Frontal cortex (tissue), 4 donors: ENCODE results near the gene NECAB2. TPM values are rescaled to one million over a fixed set of nuclear protein-coding genes. Genes with fewer than 3 reads are reported as not detected.

Source experiments
- DNase-seq, 2 donors: peaks; one replicate each; pipeline ENCODE4 v3.0.0; 2012; ENCODE audit warnings: low spot score in 2 of 2
- FAIRE-seq: peaks from 2 replicates; lab custom pipeline; 2012; peaks lifted over from hg19 to GRCh38; lab: Jason Lieb, UNC
- total RNA-seq: library from RNA; depleted of rRNA; stranded (reverse); fragments of >200 nt; gene quantifications from one replicate; pipeline ENCODE4 v1.2.3, GENCODE V29; 2014
- donor health status: control.
- donor health status: control.
- donor health status: control.

NECAB2 gene
- total RNA-seq, 1 donor from 2014 or later: 6.9 TPM

DNA sequence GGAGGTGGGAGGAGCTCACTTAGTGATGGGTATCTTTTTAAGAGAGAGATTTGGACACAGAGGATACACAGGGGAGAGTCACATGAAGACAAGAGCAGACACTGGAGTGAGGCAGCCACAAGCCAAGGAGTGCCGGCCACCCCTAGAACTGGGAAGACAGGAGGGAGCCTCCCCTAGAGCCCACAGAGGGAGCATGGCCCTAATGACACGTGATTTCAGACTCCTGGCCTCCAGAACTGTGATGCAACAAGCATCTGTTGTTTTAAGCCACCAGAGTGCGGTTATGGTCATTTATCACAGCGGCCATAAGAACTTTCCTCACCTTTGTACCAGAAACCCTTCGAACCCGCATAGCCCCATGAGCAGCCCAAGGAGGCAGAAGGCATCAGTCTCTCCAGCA, 41.2 kb downstream of the NECAB2 start:
- no peak for FAIRE-seq
- no peak for DNase-seq

DNA sequence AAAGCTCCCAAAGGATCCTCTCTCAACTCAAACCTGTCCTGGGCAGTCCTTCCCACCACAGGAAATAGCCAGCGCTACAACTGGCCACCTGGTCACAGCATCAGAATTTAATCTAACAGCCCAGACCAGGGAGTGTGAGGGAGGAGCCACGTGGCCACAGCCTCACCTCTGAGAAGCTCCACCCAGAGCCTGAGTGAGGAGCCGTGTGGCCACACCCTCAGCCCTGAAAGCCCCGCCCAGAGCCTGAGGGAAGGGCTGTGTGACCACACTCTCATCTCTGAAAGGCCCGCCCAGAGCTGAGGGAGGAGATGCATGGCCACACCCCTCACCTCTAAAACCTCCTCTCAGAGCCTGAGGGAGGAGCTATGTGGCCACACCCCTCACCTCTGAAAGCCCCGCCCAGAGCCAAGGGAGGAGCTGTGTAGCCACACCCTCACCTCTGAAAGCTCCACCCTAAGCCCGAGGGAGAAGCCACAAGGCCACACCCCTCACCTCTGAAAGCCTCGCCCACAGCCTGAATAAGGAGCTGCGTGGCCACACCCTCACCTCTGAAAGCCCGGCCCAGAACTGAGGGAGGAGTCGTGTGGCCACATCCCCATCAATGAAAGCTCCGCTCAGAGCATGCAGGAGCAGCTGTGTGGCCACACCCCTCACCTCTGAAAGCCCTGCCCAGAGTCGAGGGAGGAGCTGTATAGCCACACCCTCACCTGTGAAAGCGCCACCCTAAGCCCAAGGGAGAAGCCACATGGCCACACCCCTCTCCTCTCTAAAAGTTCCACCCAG, 45.9 kb downstream of the NECAB2 start:
- DNase-seq (no peak), FAIRE-seq (no peak)

DNA sequence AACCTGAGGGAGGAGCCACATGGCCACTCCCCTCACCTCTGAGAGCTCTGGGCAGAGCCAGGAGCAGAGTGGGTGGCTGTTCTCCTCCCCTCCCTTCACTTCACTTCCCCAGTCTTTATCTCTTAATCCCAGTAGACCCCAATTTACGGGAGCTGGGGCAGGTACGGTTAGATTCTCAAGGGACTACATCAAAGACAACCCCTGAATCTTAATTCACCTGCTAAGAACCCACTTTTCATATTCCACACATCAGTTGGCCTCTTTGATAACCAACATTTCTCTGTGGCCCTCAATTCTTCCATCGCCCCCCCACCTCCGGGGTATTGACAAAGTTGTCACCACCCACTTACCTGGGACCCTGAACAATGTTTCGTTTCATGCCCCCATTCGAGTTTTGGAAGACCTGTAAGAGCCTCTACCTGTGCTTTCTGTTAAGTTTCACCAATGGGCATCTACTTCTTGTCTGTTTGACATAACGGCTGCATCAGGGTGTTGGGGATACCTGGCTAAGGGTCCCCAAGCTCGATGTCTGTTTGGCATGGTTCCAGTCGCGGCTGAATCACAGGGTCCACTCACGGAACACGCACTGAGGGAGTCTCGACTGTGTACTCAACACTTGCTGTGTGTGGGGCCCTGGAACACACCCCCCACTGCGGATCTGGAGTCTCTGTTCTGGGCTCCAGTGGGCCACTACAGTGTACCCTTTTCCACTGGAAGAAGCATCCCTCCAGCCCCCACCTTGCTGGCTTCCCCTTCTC, 46.7 kb downstream of the NECAB2 start:
- FAIRE-seq: no peak

DNA sequence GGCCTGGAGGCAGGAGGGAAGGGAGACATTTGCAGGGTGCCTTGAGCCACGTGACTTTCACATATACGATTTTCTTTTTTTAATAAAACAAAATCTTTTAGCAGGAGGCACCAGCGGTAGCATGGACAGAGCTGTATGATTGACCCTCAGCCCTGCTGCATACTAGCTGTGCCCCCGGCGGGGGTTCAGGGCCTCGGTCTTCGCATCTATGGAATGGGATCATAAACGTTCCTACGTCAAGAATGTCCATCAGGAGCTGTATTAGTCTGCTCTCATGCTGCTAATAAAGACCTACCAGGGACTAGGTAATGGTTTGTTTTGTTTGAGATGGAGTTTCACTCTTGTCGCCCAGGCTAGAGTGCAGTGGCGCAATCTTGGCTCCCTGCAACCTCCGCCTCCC, 47.4 kb downstream of the NECAB2 start:
- FAIRE-seq (no peak), DNase-seq (no peak)

More for the DNA sequence above, 46.7 kb downstream of the NECAB2 start:
- DNase-seq: no peak

DNA sequence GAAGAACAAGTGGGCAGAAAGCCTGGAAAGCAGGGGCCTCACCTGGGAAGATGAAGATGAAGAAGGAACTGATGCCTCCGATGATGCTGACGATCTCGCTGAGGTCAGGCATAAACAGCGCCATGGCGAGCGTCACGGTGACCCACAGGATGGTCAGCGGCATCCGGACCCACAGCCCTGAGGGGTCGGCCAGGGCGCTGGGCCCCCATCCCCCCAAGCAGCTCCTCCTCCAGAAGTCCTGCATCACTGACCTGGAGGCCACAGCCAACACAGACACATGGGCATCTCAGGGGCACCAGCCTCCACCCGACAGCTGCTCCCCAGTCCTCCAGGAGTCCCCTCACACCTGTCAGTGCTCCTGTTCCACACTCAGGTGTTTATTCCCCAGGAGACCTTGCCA, 48.4 kb downstream of the NECAB2 start:
- DNase-seq (no peak), FAIRE-seq (no peak)

DNA sequence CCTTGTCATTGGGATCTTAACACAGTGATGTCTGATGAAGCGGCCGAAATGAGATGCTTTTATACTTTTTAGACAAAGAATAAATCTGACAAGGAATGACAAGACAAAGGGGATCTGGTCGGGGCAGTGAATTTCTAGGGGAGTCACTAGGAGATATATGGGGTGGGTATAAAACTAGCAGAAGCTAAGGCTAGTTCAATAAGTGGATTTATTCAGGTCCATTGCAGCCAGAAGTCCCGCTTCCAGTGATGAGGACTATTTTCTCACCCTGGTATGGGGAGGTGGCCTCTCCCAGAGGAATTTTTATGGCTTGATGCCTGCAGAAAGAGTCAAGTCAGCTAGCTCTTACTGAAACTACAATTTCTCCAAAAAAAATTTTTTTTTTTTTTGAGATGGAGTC, 50.7 kb downstream of the NECAB2 start:
- DNase-seq (no peak), FAIRE-seq (no peak)

DNA sequence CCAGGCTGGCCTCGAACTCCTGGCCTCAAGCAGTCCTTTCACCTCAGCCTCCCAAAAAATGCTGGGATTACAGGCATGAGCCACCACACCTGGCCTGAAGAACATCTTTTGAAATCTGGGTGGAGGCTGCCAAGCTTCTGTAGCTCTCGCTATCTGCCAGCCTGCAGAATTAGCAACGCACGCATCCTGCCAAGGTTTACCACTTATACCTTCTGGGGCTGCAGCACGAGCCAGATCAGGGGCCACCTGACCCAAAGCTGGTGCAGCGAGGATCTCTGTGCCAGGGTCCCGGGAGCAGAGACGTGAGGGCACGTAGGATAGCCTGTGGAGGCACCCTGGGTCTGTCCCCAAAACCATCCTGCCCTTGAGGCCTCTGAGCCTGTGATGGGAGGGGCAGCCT, 52.3 kb downstream of the NECAB2 start:
- DNase-seq: no peak
- no peak for FAIRE-seq

DNA sequence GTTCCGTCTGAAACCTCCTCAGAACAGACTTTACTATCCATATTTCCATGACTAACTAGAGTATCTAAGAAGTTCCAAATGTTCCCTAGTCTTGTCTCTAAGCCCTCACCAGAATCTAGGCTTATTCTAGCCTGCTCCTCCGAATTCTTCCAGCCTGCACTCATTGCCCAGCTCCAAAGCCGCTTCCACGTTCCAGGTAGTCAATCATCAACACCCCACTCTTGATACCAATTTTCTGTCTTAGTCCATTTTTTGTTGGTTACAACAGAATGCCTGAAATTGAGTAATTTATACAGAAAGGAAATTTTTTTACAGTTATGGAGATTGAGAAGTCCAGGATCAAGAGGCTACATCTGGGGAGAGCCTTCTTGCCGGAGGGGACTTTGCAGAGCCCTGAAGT, 53.4 kb downstream of the NECAB2 start:
- no peak for FAIRE-seq
- DNase-seq: no peak

DNA sequence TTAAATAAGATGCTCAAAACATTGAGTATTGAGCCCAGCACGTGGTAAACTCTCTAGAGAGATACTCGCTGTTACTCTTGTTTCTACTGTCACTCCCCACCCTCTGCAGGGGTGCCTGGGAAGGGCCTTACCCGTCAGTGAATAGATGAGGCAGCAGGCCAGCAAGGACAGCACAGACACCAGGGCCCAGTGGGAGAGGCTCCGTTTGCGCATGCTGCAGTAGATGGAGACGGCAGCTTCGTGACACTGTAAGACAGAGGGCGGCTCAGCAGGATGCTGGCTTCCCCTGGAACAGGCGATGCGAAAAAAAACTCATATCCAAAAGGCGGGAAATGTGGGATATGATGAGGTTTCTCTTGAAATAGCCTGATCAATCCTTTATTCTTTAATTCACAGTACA, 54.6 kb downstream of the NECAB2 start:
- no peak for DNase-seq
- no peak for FAIRE-seq

DNA sequence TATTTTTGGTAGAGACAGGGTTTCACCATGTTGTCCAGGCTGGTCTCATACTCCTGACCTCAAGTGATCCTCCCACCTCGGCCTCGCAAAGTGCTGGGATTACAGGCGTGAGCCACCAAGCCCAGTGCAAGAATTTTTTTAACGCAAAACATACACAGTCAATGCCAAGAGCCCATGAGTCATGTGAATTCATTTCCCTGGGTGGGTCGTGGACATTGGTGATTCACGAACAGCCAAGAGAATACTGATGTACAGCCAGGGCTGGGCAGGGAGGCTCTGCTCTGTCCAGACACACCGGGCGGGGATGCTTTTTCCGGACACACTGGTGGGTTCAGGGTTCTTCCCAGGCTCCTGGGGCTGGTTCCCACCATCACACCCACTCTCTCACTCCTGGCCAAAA, 56.8 kb downstream of the NECAB2 start:
- no peak for DNase-seq
- FAIRE-seq: no peak

DNA sequence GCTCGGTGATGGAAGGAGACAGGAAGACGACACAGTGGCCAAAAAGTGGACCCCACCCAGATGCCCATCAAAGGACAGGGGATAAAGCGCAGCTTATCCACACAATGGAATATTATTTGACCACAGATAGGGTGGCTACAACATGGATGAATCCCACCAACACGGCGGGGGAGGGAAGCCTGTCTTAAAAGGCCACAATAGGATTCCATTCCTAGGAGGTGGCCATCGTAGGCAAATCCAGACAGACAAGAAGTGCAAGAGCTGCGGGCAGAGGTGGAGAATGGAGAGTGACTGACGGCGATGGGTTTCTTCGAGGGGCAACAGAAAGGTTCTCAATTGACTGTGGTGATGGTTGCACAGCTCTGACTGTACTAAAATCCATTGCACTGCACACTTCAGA, 58.6 kb downstream of the NECAB2 start:
- FAIRE-seq: no peak

DNA sequence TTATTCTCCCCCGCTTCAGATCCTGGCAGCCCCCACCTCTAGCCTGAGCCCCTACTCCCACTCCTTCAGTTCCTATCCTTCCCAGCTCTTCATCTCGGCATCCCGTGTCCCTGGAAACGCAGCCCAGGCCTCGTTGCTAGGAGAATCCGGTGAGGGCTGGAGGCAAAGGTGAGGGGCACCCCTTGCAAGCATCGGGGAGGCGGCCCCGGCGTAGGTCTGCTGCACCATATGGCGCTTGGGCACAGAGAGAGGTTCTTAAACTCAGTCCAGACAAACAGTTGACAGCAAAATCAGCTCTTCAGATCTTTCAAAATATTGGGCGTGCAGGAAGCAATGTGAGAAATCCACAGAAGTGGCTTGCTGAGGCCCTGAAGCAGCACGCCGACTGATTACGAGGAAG, 59.6 kb downstream of the NECAB2 start:
- no peak for DNase-seq
- no peak for FAIRE-seq

More for the DNA sequence above, 58.6 kb downstream of the NECAB2 start:
- DNase-seq: no peak

DNA sequence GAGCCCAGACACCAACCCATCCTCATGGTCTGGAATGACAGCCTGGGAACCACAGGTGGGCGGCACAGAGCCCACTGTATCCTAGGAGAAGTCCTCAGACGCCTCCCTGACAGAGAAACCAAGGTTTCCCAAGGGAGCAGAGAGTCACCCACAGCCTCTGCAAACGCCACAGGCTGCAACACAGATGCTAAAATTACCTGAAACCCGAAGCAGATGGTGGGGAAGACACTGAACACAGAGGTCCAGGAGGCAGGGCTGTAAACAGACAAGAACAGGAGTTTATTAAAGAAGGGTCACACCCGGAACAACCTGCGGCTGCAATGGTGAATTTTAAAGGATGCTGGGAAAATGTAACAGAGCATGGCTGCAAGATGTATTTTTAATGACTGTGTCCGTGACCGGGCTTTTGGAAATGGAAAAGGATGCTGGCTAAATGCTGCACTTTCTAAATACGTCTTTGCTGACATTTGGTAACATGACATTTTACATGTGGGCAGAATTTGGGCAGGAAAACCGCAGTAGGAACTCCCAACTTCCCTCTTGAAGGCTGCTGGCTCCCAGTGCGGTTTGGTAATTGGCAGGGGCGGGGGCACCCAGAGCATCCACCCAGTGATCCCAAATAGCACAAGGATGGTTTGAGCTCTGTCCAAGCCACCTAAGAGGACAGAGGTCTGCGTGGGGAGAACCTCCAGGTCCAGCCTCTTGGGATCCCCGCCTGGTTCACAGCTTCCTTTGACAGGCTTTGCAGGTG, 61.4 kb downstream of the NECAB2 start:
- DNase-seq (no peak), FAIRE-seq (no peak)

DNA sequence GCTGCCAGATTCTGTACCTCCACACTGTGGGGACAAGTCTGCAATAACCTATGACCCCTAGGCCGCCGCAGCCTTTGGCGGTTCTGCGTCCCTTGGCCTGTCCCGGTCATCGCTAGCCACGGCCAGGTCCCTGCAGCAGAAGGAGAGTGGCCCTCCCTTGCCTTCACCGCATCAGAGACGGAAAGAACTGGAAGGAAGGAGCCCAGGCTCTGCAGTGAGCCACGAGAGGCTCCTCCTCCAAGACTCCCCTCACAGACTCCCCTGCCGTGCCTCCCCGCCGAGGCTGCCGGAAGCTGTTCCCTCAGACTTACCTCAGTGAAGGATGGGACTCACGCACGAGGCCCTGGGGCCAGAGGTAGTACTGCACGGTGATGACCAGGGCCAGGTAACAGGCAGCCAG, 63.5 kb downstream of the NECAB2 start:
- DNase-seq (no peak), FAIRE-seq (no peak)

DNA sequence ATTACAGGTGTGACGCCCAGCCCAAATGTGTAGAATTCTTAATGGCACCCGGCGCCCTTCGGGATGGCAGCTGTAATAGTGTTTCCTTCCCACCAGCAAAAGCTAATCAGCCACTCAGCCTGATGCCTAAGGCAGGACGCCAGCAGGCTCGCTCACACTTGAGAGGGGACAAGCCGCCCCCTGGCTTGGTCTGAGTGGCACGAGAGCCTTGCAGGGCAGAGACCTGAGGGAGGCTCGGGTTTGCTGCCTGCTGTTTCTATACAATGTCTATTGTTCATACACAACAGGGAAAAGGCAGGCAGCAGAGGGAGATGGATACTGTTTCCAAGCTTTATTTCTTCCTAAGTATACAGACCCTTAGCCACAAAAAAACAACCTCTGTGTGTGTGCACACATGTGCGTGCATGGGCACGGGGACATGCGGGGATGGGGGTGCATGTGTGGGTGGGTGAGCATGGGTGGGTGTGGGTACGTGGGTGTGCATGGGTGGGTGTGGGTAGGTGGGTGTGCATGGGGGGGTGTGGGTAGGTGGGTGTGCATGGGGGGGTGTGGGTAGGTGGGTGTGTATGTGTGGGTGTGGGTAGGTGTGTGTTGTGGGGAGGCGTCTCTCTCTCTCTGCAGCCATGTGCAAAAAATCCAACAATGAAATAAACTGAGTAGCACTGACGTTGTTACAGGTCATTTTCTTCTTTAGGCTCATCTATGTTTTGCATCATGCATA, 64.6 kb downstream of the NECAB2 start:
- no peak for DNase-seq
- no peak for FAIRE-seq

DNA sequence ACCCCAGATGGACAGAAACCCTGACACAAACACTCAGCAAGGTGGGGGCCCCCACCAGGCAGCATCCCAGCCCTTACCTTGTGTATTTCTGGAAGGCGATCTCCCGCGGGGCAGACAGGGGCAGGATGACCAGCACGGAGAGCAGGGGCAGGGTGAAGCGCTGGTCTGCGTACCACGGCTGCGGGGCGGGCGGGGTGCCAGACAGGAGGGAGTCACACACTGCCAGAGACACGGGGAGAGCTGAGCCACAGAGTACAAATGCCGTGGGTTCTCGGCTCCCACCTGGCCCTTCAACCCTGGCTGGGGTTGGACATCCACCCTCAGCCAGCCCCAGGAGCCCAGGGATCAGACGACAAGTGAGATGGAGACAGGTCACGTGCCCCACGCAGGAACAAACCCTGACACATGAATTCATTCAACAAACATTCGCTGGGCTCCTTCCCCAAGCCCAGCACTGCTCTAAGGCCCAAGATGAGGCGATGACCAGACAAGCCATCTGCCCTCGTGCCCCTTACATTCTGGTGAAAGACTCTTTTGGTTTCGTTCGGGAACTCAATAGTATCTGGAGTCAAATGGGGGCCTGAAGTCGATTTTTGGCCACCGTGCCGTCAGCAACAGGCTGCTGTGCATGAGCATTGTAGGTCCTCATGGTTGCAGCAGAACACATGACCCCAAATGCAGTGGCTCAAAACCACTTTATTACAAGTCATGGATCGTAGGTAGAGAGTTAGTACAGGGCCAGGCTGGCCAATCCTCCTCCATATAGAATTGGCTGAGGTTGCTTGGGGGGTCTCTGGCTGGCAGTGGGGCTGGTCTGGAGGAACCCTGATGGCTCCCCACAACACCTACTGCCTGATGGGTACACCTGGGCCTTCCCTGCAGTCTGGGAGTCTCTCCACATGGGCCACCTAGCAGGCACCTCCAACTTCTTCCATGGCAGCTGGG, 65.5 kb downstream of the NECAB2 start:
- FAIRE-seq (no peak), DNase-seq (no peak)

DNA sequence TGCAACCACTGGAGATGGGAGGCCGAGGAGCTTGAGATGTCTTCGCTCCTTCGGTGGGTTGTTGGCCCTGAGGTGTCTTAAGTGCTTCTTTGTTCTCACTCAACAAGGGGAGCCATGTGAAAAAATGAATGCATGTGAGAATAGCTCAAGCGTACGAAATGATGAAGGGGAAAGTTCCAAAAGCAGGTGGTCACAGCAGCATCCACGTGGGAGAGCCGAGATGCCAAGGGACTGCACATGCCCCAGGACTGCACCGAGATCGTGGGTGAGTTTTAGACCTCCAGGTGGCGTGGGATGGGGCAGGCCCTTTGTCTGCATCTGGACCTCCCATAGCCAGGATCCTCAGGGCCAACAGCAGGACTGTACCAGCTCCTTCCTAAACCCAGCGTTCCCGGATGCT, 66.5 kb downstream of the NECAB2 start:
- DNase-seq (no peak), FAIRE-seq (no peak)

DNA sequence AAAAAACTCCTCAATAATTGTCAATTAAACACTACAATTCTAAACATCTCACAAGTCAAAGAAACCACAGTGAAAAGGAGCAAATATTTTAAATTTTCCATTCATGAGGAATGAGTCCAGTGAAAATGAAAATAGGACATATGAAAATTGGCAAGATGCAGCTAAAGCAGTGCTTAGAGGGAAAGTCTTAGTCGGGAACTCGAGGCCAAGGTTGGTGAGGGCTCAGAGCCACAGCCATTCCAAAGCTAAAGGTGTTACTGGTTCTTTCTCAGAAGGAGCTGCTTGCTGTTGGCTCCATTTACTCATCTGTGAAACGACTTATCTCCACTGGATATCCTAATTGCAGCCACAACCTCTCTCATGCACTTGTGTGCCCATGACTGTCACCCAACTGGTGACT, 68.1 kb downstream of the NECAB2 start:
- no peak for FAIRE-seq

DNA sequence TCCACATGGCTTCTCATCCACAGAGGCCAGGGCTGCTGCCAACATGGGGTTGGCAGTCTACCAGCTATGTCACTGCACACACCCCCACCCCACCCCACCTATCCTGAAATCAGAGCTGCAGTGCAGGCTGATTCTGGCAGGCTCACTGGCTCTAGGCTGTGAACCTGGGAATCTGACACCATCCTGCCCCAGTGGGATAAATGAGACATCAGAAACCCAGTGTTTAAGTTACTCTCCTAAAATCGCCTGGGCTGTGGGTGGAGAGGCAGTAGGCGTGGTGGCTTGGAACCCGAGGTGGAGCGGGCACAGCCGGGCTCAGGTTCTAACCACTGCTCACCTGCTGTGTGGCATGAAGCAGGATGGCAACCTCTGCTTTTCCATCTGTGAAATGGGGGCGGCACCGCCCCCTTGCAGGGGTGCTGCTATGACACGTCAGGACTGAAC, 69.0 kb downstream of the NECAB2 start:
- FAIRE-seq (no peak), DNase-seq (no peak)

More for the DNA sequence above, 68.1 kb downstream of the NECAB2 start:
- DNase-seq: no peak
